GM23248 (cell line): ENCODE measurements around the gene HERPUD1.

ENCODE experiments used
- EZH2 ChIP-seq: fragments of 200-600 bp; sonication (generic); IDR thresholded peaks from 2 replicates; pipeline ENCODE4 v1.6.1; 2018; ENCODE audit warnings: antibody characterized with exemption, mild to moderate bottlenecking; ENCODE audit not compliant: insufficient read depth, poor library complexity, severe bottlenecking
- EZH2phosphoT487 ChIP-seq: fragments of 200-600 bp; sonication (generic); IDR thresholded peaks from 2 replicates; pipeline ENCODE4 v1.6.1; 2018; ENCODE audit warnings: antibody characterized with exemption, moderate library complexity, mild to moderate bottlenecking, low read depth; ENCODE audit not compliant: insufficient read depth

GRCh38 chr16:56950051-56950450 is 18.1 kb downstream of the HERPUD1 start:
- TF ChIP-seq EZH2, result no peak
- no peak for TF ChIP-seq EZH2phosphoT487
